ENCODE results near the gene FRK. TPM values are rescaled to one million over a fixed set of nuclear protein-coding genes. Genes with fewer than 3 reads are reported as not detected.
"Not testable (repeated sequence)": the region's sequence is repeated elsewhere in the genome, so short reads cannot be mapped to it uniquely, and the experiment has no call there.

Gene FRK
- total RNA-seq, 2 donors from 2014 or later = 2.7 to 6.3 TPM

- H3K9me3 ChIP-seq = no peaks in the 10 kb centered on the region
- H3K27me3 ChIP-seq = no peaks in the 10 kb centered on the region
- TF ChIP-seq CTCF (IDR thresholded peaks at IDR 0.05) = no peak
Measured at GRCh38 chr6:115891111-115891669, 169.5 kb downstream of the FRK start.

GRCh38 chr6:115890238-115890637 is 170.5 kb downstream of the FRK start:
- no peaks in the 10 kb centered on the region for H3K4me1 ChIP-seq
- H3K27me3 ChIP-seq = no peaks in the 10 kb centered on the region
- DNase-seq (ENCODE audit: low spot score) = no peak
- no peak overlapping the region for H3K4me3 ChIP-seq
- H3K27ac ChIP-seq = no peak overlapping the region
- TF ChIP-seq CTCF (IDR thresholded peaks at IDR 0.05) = no peak
- no peaks in the 10 kb centered on the region for H3K36me3 ChIP-seq
- no peaks in the 10 kb centered on the region for H3K9me3 ChIP-seq

More at GRCh38 chr6:115891111-115891669, 169.5 kb downstream of the FRK start:
- no peaks in the 10 kb centered on the region for H3K4me1 ChIP-seq
- no peak for DNase-seq (ENCODE audit: low spot score)
- H3K36me3 ChIP-seq = no peaks in the 10 kb centered on the region
- no peak overlapping the region for H3K27ac ChIP-seq
- no peak overlapping the region for H3K4me3 ChIP-seq

GRCh38 chr6:115888687-115889470 is 171.8 kb downstream of the FRK start:
- not testable (repeated sequence) for H3K27ac ChIP-seq; H3K27me3 ChIP-seq; H3K4me1 ChIP-seq; DNase-seq (ENCODE audit: low spot score); H3K9me3 ChIP-seq; H3K4me3 ChIP-seq; H3K36me3 ChIP-seq

- Histone ChIP-seq H3K27ac (no peak overlapping the region), H3K36me3 (no peaks in the 10 kb centered on the region), H3K27me3 (no peaks in the 10 kb centered on the region), H3K4me1 (no peaks in the 10 kb centered on the region), H3K4me3 (no peak overlapping the region), H3K9me3 (no peaks in the 10 kb centered on the region)
- DNase-seq (ENCODE audit: low spot score) = no peak
- TF ChIP-seq CTCF (IDR thresholded peaks at IDR 0.05) = no peak
Measured at GRCh38 chr6:115887891-115888290, 172.8 kb downstream of the FRK start.

- no peaks in the 10 kb centered on the region for H3K27me3 ChIP-seq
- DNase-seq (ENCODE audit: low spot score) = no peak
- H3K4me3 ChIP-seq = no peak overlapping the region
- TF ChIP-seq CTCF (IDR thresholded peaks at IDR 0.05) = no peak
- no peaks in the 10 kb centered on the region for H3K4me1 ChIP-seq
- no peaks in the 10 kb centered on the region for H3K9me3 ChIP-seq
- H3K27ac ChIP-seq = no peak overlapping the region
- H3K36me3 ChIP-seq = no peaks in the 10 kb centered on the region
Measured at GRCh38 chr6:115885636-115886366, 174.9 kb downstream of the FRK start.

GRCh38 chr6:115882771-115883170 is 177.9 kb downstream of the FRK start:
- Histone ChIP-seq H3K9me3 (no peaks in the 10 kb centered on the region), H3K4me1 (no peaks in the 10 kb centered on the region), H3K27ac (no peak overlapping the region), H3K27me3 (no peaks in the 10 kb centered on the region), H3K36me3 (no peaks in the 10 kb centered on the region), H3K4me3 (no peak overlapping the region)
- no peak for TF ChIP-seq CTCF (IDR thresholded peaks at IDR 0.05)
- DNase-seq (ENCODE audit: low spot score) = no peak

All from right atrium auricular region (tissue), 2 donors.